Karpas-422 (cell line): Measurements from ENCODE around the gene TAGLN3. TPM values are rescaled to one million over a fixed set of nuclear protein-coding genes. Genes with fewer than 3 reads are reported as not detected.

Source experiments
- DNase-seq: peaks from one replicate; pipeline ENCODE4 v3.0.0-alpha.2; 2015
- H2AFZ ChIP-seq: fragments of 200-600 bp; sonication (generic); 2 replicates; pipeline ENCODE4 v1.6.1; 2014; ENCODE audit warnings: antibody characterized with exemption, low read length, mixed read lengths
- H3K27ac ChIP-seq: fragments of 200-600 bp; sonication (generic); 2 replicates; pipeline ENCODE4 v1.5.1; 2014; ENCODE audit warnings: mild to moderate bottlenecking, low read length, moderate library complexity
- H3K27me3 ChIP-seq: fragments of 200-600 bp; sonication (generic); 2 replicates; pipeline ENCODE4 v1.6.1; 2014; ENCODE audit warnings: low read length, mixed read lengths
- H3K36me3 ChIP-seq: fragments of 200-600 bp; sonication (generic); 2 replicates; pipeline ENCODE4 v1.6.1; 2014; ENCODE audit warnings: low read length, mixed read lengths; ENCODE audit not compliant: insufficient read depth
- H3K4me1 ChIP-seq: fragments of 200-600 bp; sonication (generic); 2 replicates; pipeline ENCODE4 v1.6.1; 2014; ENCODE audit warnings: mild to moderate bottlenecking, low read length, mixed read lengths
- H3K4me2 ChIP-seq: fragments of 200-600 bp; sonication (generic); 2 replicates; pipeline ENCODE4 v1.6.1; 2014; ENCODE audit warnings: low read length, low read depth, mild to moderate bottlenecking; ENCODE audit not compliant: poor library complexity, severe bottlenecking
- H3K4me3 ChIP-seq: fragments of 200-600 bp; sonication (generic); 2 replicates; pipeline ENCODE4 v1.5.1; 2014; ENCODE audit warnings: mild to moderate bottlenecking, antibody characterized with exemption, low read length, mixed read lengths
- H3K79me2 ChIP-seq: fragments of 200-600 bp; sonication (generic); 2 replicates; pipeline ENCODE4 v1.6.1; 2014; ENCODE audit warnings: mild to moderate bottlenecking, low read length, mixed read lengths
- H3K9ac ChIP-seq: fragments of 200-600 bp; sonication (generic); 2 replicates; pipeline ENCODE4 v1.6.0; 2014; ENCODE audit warnings: low read length
- H3K9me2 ChIP-seq: fragments of 200-600 bp; sonication (generic), shearing (Covaris generic); replicated peaks from 2 replicates; pipeline ENCODE4 v1.6.0; 2014; ENCODE audit warnings: mild to moderate bottlenecking, low read length, moderate library complexity; ENCODE audit not compliant: insufficient read depth
- H3K9me3 ChIP-seq: fragments of 300-700, 200-600 bp; sonication (generic); 2 replicates; pipeline ENCODE4 v1.6.1; 2014; ENCODE audit warnings: low read length, mixed read lengths
- H4K20me1 ChIP-seq: fragments of 200-600 bp; sonication (generic); 2 replicates; pipeline ENCODE4 v1.6.1; 2014; ENCODE audit warnings: mild to moderate bottlenecking, antibody characterized with exemption, low read length, low read depth; ENCODE audit not compliant: insufficient read depth
- total RNA-seq: library from RNA; depleted of rRNA; stranded (reverse); fragments of >200 nt; shearing (Covaris generic); gene quantifications from 2 replicates; pipeline ENCODE4 v1.2.3, GENCODE V29; 2014; ENCODE audit warnings: low replicate concordance; rRNA removed

The TAGLN3 gene
- total RNA-seq: not detected in 2 replicates

GRCh38 chr3:111998636-111999483 lies at the start of gene TAGLN3:
Gene TAGLN3, plus strand, starts transcription at chr3:111998922. Its CDS starts 501 bp downstream, at chr3:111999423.
- no peaks in the 10 kb centered on the region for H3K9me2 ChIP-seq
- H3K4me3 ChIP-seq: peak within 1 kb of the TSS; percentile 48; the same call in 1 of the 2 replicates
- peaks cover 15% of the 10 kb centered on the region for H3K4me1 ChIP-seq
- H3K9ac ChIP-seq: peak within 1 kb of the TSS; percentile 45
- H2AFZ ChIP-seq: peak within 1 kb of the TSS; percentile 92
- H3K4me2 ChIP-seq: peak within 1 kb of the TSS; percentile 74
- no peaks in the 10 kb centered on the region for H3K79me2 ChIP-seq
- H3K27me3 ChIP-seq: no peaks in the 10 kb centered on the region
- H3K36me3 ChIP-seq: no peaks in the 10 kb centered on the region
- H4K20me1 ChIP-seq: no peaks in the 10 kb centered on the region
- H3K9me3 ChIP-seq: no peaks in the 10 kb centered on the region
- H3K27ac ChIP-seq: no peak within 1 kb of the TSS
- no peak for DNase-seq

- Histone ChIP-seq H2AFZ (no peak overlapping the region), H3K27me3 (no peaks in the 10 kb centered on the region), H3K79me2 (no peaks in the 10 kb centered on the region), H3K4me3 (no peak overlapping the region), H4K20me1 (no peaks in the 10 kb centered on the region), H3K36me3 (no peaks in the 10 kb centered on the region), H3K27ac (no peak overlapping the region), H3K4me2 (no peak overlapping the region), H3K4me1 (no peaks in the 10 kb centered on the region), H3K9me2 (no peaks in the 10 kb centered on the region), H3K9ac (no peak overlapping the region), H3K9me3 (no peaks in the 10 kb centered on the region)
- no peak for DNase-seq
Observed at GRCh38 chr3:111949712-111950111, 49.0 kb upstream of the TAGLN3 start.

DNA sequence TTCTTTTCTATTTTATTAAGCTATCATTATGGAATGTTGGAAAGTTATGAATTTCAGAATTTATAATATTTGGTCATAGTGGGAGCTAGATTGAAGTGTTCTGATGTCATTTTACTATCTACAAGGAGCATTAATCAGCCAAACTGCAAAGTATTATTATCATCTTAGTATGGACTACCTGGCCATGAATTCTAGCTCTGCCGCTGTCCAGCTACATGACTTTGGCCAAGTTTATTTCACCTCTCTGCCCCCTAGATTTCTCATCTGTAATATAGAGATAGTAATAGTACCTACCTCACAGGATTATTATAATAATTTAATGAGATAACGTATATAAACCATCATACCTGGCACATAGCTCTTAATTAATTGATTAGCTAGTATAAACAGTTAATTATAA lies 47.7 kb upstream of the TAGLN3 start:
- Histone ChIP-seq H3K4me2 (no peak overlapping the region), H3K27me3 (no peaks in the 10 kb centered on the region), H2AFZ (no peak overlapping the region), H3K27ac (no peak overlapping the region), H4K20me1 (no peaks in the 10 kb centered on the region), H3K4me1 (no peaks in the 10 kb centered on the region), H3K9ac (no peak overlapping the region), H3K36me3 (no peaks in the 10 kb centered on the region), H3K79me2 (no peaks in the 10 kb centered on the region), H3K9me3 (no peaks in the 10 kb centered on the region), H3K4me3 (no peak overlapping the region), H3K9me2 (no peaks in the 10 kb centered on the region)
- DNase-seq: no peak

DNA sequence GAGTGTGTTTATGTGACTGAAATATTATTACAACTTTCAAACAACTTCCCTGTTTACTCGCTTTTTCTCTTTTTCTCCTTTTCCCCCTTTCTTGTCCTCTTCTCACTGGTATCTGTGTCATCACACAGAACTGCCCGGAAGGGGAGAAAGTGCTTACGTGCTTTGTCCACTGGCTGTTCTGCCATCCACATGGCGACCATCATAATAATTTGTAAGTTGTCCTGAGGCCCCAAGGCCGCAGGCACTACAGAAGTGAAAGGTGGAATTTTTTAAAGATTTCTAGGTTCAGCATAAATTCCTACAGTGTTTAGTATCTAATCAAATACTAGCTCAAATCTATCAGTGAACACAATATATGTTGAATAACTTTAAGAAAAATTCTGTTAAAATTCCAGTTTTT lies 46.6 kb upstream of the TAGLN3 start:
- H3K36me3 ChIP-seq: no peaks in the 10 kb centered on the region
- DNase-seq: no peak
- H3K9ac ChIP-seq: no peak overlapping the region
- H3K27ac ChIP-seq: no peak overlapping the region
- H3K27me3 ChIP-seq: no peaks in the 10 kb centered on the region
- no peak overlapping the region for H3K4me3 ChIP-seq
- no peak overlapping the region for H3K4me2 ChIP-seq
- H3K9me2 ChIP-seq: no peaks in the 10 kb centered on the region
- no peaks in the 10 kb centered on the region for H3K4me1 ChIP-seq
- no peaks in the 10 kb centered on the region for H4K20me1 ChIP-seq
- no peak overlapping the region for H2AFZ ChIP-seq
- no peaks in the 10 kb centered on the region for H3K9me3 ChIP-seq
- H3K79me2 ChIP-seq: no peaks in the 10 kb centered on the region

GRCh38 chr3:111952866-111953450 lies 45.8 kb upstream of the TAGLN3 start:
- H3K9me3 ChIP-seq: no peaks in the 10 kb centered on the region
- H2AFZ ChIP-seq: no peak overlapping the region
- H3K9me2 ChIP-seq: no peaks in the 10 kb centered on the region
- no peaks in the 10 kb centered on the region for H3K4me1 ChIP-seq
- no peak overlapping the region for H3K4me2 ChIP-seq
- no peaks in the 10 kb centered on the region for H4K20me1 ChIP-seq
- no peaks in the 10 kb centered on the region for H3K36me3 ChIP-seq
- H3K9ac ChIP-seq: no peak overlapping the region
- H3K27me3 ChIP-seq: no peaks in the 10 kb centered on the region
- H3K79me2 ChIP-seq: no peaks in the 10 kb centered on the region
- no peak overlapping the region for H3K27ac ChIP-seq
- H3K4me3 ChIP-seq: no peak overlapping the region
- no peak for DNase-seq

DNA sequence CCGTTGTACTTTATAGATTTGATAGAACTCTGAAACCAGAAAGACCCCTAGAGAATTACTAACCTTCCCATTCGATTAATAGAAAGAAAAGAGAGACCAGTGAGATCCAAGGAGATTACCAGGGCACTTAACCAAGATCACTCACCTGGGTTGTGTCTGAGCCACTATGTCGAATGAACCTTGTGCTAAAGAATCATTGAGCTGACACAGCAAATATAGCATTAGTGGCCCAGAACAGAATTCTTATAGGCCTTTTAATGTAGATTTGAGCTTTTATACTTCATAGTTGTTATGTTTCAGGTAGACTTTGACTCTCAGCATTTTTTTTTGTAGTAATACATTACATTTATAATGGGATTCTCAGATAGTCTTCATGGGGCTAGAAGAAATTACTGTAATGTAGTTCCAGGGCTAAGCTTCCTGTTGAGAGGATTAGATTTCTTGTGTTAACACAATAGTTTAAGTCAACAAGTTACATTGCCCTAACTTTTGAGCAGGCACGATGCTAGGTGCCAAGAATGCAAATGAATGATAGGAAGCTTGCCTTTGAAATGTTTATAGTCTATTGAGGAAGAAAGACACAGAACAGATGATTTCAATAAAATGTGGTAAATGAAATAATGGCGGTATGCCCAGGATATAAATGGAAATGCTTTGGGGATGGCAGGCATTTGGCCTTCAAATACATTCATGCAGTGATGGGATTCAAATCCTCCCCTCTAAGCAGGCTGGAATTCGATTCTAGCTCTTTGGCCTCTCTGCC lies 44.3 kb upstream of the TAGLN3 start:
- no peak overlapping the region for H3K9ac ChIP-seq
- no peaks in the 10 kb centered on the region for H3K36me3 ChIP-seq
- no peaks in the 10 kb centered on the region for H4K20me1 ChIP-seq
- no peak overlapping the region for H3K4me2 ChIP-seq
- no peaks in the 10 kb centered on the region for H3K9me3 ChIP-seq
- H2AFZ ChIP-seq: no peak overlapping the region
- H3K4me3 ChIP-seq: no peak overlapping the region
- H3K79me2 ChIP-seq: no peaks in the 10 kb centered on the region
- no peaks in the 10 kb centered on the region for H3K27me3 ChIP-seq
- H3K4me1 ChIP-seq: no peaks in the 10 kb centered on the region
- no peak for DNase-seq
- H3K9me2 ChIP-seq: no peaks in the 10 kb centered on the region
- H3K27ac ChIP-seq: no peak overlapping the region

GRCh38 chr3:111955876-111956275 lies 42.8 kb upstream of the TAGLN3 start:
- no peak overlapping the region for H3K9ac ChIP-seq
- H3K4me1 ChIP-seq: no peaks in the 10 kb centered on the region
- H3K9me3 ChIP-seq: no peaks in the 10 kb centered on the region
- H4K20me1 ChIP-seq: no peaks in the 10 kb centered on the region
- no peaks in the 10 kb centered on the region for H3K27me3 ChIP-seq
- DNase-seq: no peak
- H3K36me3 ChIP-seq: no peaks in the 10 kb centered on the region
- H3K4me3 ChIP-seq: no peak overlapping the region
- H3K4me2 ChIP-seq: no peak overlapping the region
- H2AFZ ChIP-seq: no peak overlapping the region
- no peak overlapping the region for H3K27ac ChIP-seq
- no peaks in the 10 kb centered on the region for H3K9me2 ChIP-seq
- no peaks in the 10 kb centered on the region for H3K79me2 ChIP-seq

DNA sequence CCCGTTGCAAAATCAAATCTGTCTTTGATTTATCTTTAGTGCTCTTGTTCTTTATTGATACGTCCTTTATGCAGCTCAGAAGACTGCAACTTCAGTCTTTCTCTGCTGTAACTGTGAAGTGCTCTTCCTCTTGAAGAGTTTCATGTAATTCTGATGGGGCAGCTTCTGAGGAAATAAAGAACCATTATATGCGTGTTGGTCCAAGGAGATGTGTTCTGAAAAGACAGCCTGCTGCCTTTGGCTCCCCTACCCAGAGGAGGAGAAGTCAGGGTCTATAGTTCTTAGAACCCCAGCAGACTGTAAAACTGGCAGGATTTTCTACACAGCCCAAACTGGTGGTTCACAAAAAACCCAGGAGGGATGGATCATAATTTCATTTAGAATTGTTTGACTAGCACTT lies 42.3 kb upstream of the TAGLN3 start:
- Histone ChIP-seq H3K27ac (no peak overlapping the region), H2AFZ (no peak overlapping the region), H3K9ac (no peak overlapping the region), H3K9me3 (no peaks in the 10 kb centered on the region), H3K4me2 (no peak overlapping the region), H3K79me2 (no peaks in the 10 kb centered on the region), H3K4me3 (no peak overlapping the region), H4K20me1 (no peaks in the 10 kb centered on the region), H3K36me3 (no peaks in the 10 kb centered on the region), H3K27me3 (no peaks in the 10 kb centered on the region), H3K9me2 (no peaks in the 10 kb centered on the region), H3K4me1 (no peaks in the 10 kb centered on the region)
- no peak for DNase-seq
